ENCODE results near the gene TTLL9.

TTLL9 gene

GRCh38 chr20:31989030-31989645 is 118.7 kb downstream of the TTLL9 start:
- no peak for DNase-seq

- no peak for DNase-seq
Observed at GRCh38 chr20:31990641-31991338, 120.4 kb downstream of the TTLL9 start.

GRCh38 chr20:31991339-31991705 is 120.9 kb downstream of the TTLL9 start:
- no peak for DNase-seq

- no peak for DNase-seq
Observed at GRCh38 chr20:31992086-31992485, 121.7 kb downstream of the TTLL9 start.
